NCI-H128 (cell line): ENCODE measurements around the gene NAA25.
"Not testable (repeated sequence)": the region's sequence is repeated elsewhere in the genome, so short reads cannot be mapped to it uniquely, and the experiment has no call there.

Source experiments
- DNase-seq: peaks from one replicate; lab custom pipeline; 2025; ENCODE audit not compliant: unreplicated experiment; lab: John Stamatoyannopoulos, UW

NAA25 gene

GRCh38 chr12:112116232-112117060 lies 7.9 kb upstream of the NAA25 start:
- DNase-seq, result no peak

GRCh38 chr12:112115259-112116045 lies 6.9 kb upstream of the NAA25 start:
- no peak for DNase-seq

- no peak for DNase-seq
These were observed 4.0 kb upstream of the NAA25 start for GRCh38 chr12:112112409-112113133.

- DNase-seq, result no peak
These were observed 3.3 kb upstream of the NAA25 start for GRCh38 chr12:112111931-112112330.

- not testable (repeated sequence) for DNase-seq
These were observed 2.4 kb upstream of the NAA25 start for GRCh38 chr12:112110787-112111662.

- DNase-seq, result no peak
These were observed 1.0 kb downstream of the NAA25 start for GRCh38 chr12:112107306-112108201.

- DNase-seq, result no peak
These were observed 2.7 kb downstream of the NAA25 start for GRCh38 chr12:112105891-112106290.

GRCh38 chr12:112103758-112104503 lies 4.7 kb downstream of the NAA25 start:
- DNase-seq, result no peak

GRCh38 chr12:112102746-112103145 lies 5.8 kb downstream of the NAA25 start:
- DNase-seq, result not testable (repeated sequence)

GRCh38 chr12:112102127-112102526 lies 6.5 kb downstream of the NAA25 start:
- no peak for DNase-seq

GRCh38 chr12:112100500-112100899 lies 8.1 kb downstream of the NAA25 start:
- DNase-seq, result not testable (repeated sequence)

GRCh38 chr12:112097641-112098040 lies 10.9 kb downstream of the NAA25 start:
- DNase-seq, result no peak

GRCh38 chr12:112096667-112097066 lies 11.9 kb downstream of the NAA25 start:
- DNase-seq, result no peak

- no peak for DNase-seq
These were observed 12.5 kb downstream of the NAA25 start for GRCh38 chr12:112096070-112096469.

- DNase-seq, result no peak
These were observed 17.0 kb downstream of the NAA25 start for GRCh38 chr12:112091563-112091962.

- DNase-seq, result no peak
These were observed 20.7 kb downstream of the NAA25 start for GRCh38 chr12:112087851-112088250.

- no peak for DNase-seq
These were observed 21.3 kb downstream of the NAA25 start for GRCh38 chr12:112087055-112087850.

GRCh38 chr12:112066566-112066965 lies 42.0 kb downstream of the NAA25 start:
- no peak for DNase-seq
